Measurements from ENCODE around the gene AMIGO3. TPM values are rescaled to one million over a fixed set of nuclear protein-coding genes. Genes with fewer than 3 reads are reported as not detected.

Gene AMIGO3
- polyA plus RNA-seq, 4 donors = 0.81 to 1.1 (median 0.84) TPM; not detected in 1

DNA sequence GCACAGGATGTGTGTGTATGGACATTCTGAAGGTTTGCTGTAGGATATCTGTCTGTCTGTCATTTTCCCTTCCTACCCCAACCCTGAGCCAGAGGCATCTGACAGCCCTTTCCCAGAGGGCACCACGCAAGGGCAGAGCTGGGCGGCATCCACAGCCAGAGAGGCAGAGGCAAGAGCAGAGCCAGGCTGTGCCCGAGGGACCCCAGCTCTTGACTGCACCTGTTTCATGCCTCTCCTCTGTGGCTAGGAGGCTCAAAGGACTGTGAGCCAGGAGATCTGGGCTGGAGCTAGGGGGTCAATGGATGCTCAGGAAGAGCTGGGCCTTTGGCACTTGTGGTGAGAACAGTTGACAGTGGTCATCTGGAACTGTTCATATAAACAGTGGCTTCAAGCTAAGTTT is 50.1 kb downstream of the AMIGO3 start:
- Histone ChIP-seq H3K9me3 (ENCODE audit: control insufficient read depth in 2 of 2, insufficient read depth in 1 of 2, low read depth in 1 of 2, low read length in 1 of 2) (no peaks in the 10 kb centered on the region), H3K27ac (ENCODE audit: low read depth in 1 of 3, low read length in 2 of 3) (no peak overlapping the region), H3K4me1 (ENCODE audit: control insufficient read depth in 3 of 3, insufficient read depth in 2 of 3, low read depth in 1 of 3, low read length in 2 of 3) (peaks cover 3 to 19% (median 3%) of the 10 kb centered on the region in 3 donors), H3K27me3 (ENCODE audit: control insufficient read depth in 3 of 3, insufficient read depth in 3 of 3, low read length in 3 of 3) (no peaks in the 10 kb centered on the region), H3K36me3 (ENCODE audit: control insufficient read depth in 3 of 3, insufficient read depth in 2 of 3, low read depth in 1 of 3, low read length in 3 of 3) (peaks cover 0 to 2% (median 0%) of the 10 kb centered on the region in 3 donors), H3K4me3 (ENCODE audit: low read depth in 1 of 3, low read length in 3 of 3) (no peak overlapping the region)
- no peak for DNase-seq
- WGBS, 3 donors = 51 to 92% (median 82%) methylated on average over 2 to 3 of the region's 3 CpGs
- FAIRE-seq = no peak

- no peak for DNase-seq
- no peak for FAIRE-seq
- WGBS, 3 donors = 17 to 64% (median 31%) methylated on average over 5 of the region's 5 CpGs
- no peak overlapping the region for H3K4me3 ChIP-seq (ENCODE audit: low read depth in 1 of 3, low read length in 3 of 3)
- H3K27ac ChIP-seq (ENCODE audit: low read depth in 1 of 3, low read length in 2 of 3) = no peak overlapping the region
- H3K4me1 ChIP-seq (ENCODE audit: control insufficient read depth in 3 of 3, insufficient read depth in 2 of 3, low read depth in 1 of 3, low read length in 2 of 3) = peaks cover 3 to 19% (median 3%) of the 10 kb centered on the region in 3 donors
- no peaks in the 10 kb centered on the region for H3K27me3 ChIP-seq (ENCODE audit: control insufficient read depth in 3 of 3, insufficient read depth in 3 of 3, low read length in 3 of 3)
- H3K9me3 ChIP-seq (ENCODE audit: control insufficient read depth in 2 of 2, insufficient read depth in 1 of 2, low read depth in 1 of 2, low read length in 1 of 2) = no peaks in the 10 kb centered on the region
- peaks cover 0 to 2% (median 0%) of the 10 kb centered on the region in 3 donors for H3K36me3 ChIP-seq (ENCODE audit: control insufficient read depth in 3 of 3, insufficient read depth in 2 of 3, low read depth in 1 of 3, low read length in 3 of 3)
Measured at GRCh38 chr3:49668861-49669260, 50.6 kb downstream of the AMIGO3 start.

GRCh38 chr3:49668414-49668797 is 51.1 kb downstream of the AMIGO3 start:
- 12 to 34% (median 29%) methylated on average over 5 of the region's 5 CpGs for WGBS, 3 donors
- Histone ChIP-seq H3K36me3 (ENCODE audit: control insufficient read depth in 3 of 3, insufficient read depth in 2 of 3, low read depth in 1 of 3, low read length in 3 of 3) (peaks cover 0 to 2% (median 0%) of the 10 kb centered on the region in 3 donors), H3K4me1 (ENCODE audit: control insufficient read depth in 3 of 3, insufficient read depth in 2 of 3, low read depth in 1 of 3, low read length in 2 of 3) (peaks cover 3 to 19% (median 3%) of the 10 kb centered on the region in 3 donors), H3K27ac (ENCODE audit: low read depth in 1 of 3, low read length in 2 of 3) (no peak overlapping the region), H3K4me3 (ENCODE audit: low read depth in 1 of 3, low read length in 3 of 3) (no peak overlapping the region), H3K27me3 (ENCODE audit: control insufficient read depth in 3 of 3, insufficient read depth in 3 of 3, low read length in 3 of 3) (no peaks in the 10 kb centered on the region), H3K9me3 (ENCODE audit: control insufficient read depth in 2 of 2, insufficient read depth in 1 of 2, low read depth in 1 of 2, low read length in 1 of 2) (no peaks in the 10 kb centered on the region)
- FAIRE-seq = no peak
- DNase-seq = no peak

GRCh38 chr3:49667701-49668413 is 51.6 kb downstream of the AMIGO3 start:
- no peak overlapping the region for H3K27ac ChIP-seq (ENCODE audit: low read depth in 1 of 3, low read length in 2 of 3)
- H3K9me3 ChIP-seq (ENCODE audit: control insufficient read depth in 2 of 2, insufficient read depth in 1 of 2, low read depth in 1 of 2, low read length in 1 of 2) = no peaks in the 10 kb centered on the region
- peaks cover 0 to 14% (median 0%) of the 10 kb centered on the region in 3 donors for H3K4me1 ChIP-seq (ENCODE audit: control insufficient read depth in 3 of 3, insufficient read depth in 2 of 3, low read depth in 1 of 3, low read length in 2 of 3)
- DNase-seq = no peak
- FAIRE-seq = no peak
- H3K27me3 ChIP-seq (ENCODE audit: control insufficient read depth in 3 of 3, insufficient read depth in 3 of 3, low read length in 3 of 3) = no peaks in the 10 kb centered on the region
- 76 to 80% (median 76%) methylated on average over 25 of the region's 25 CpGs for WGBS, 3 donors
- peaks cover 0 to 2% (median 0%) of the 10 kb centered on the region in 3 donors for H3K36me3 ChIP-seq (ENCODE audit: control insufficient read depth in 3 of 3, insufficient read depth in 2 of 3, low read depth in 1 of 3, low read length in 3 of 3)
- H3K4me3 ChIP-seq (ENCODE audit: low read depth in 1 of 3, low read length in 3 of 3) = no peak overlapping the region

Other genes with a start within 250 kb of the AMIGO3 start
- gene DAG1, start 249.4 kb downstream of the AMIGO3 start, polyA plus RNA-seq = 10 to 100 TPM in 2 of 4 donors, 1 to 10 TPM in 2; 3.8 to 42.6 (median 23.8) TPM
- under 1 TPM in 3 of 4 donors, not detected in 1; under 0.01 to 0.69 (median 0.64) TPM for gene BSN, start 165.2 kb downstream of the AMIGO3 start, polyA plus RNA-seq
- 10 to 100 TPM; 66.2 to 87.8 (median 81.9) TPM for gene APEH, start 45.3 kb downstream of the AMIGO3 start, polyA plus RNA-seq
- gene MST1, start 30.2 kb downstream of the AMIGO3 start, polyA plus RNA-seq = 100 to 1,000 TPM; 157 to 488 (median 335) TPM
- gene RNF123, start 30.1 kb downstream of the AMIGO3 start, polyA plus RNA-seq = 10 to 100 TPM; 31.7 to 59.9 (median 38.0) TPM
- gene GMPPB, start 4.3 kb upstream of the AMIGO3 start, polyA plus RNA-seq = 10 to 100 TPM; 18.1 to 47.1 (median 21.2) TPM
- gene IP6K1, start 66.9 kb upstream of the AMIGO3 start, polyA plus RNA-seq = 10 to 100 TPM; 14.8 to 27.1 (median 18.2) TPM
- under 1 TPM in 1 of 4 donors, not detected in 3; 0.15 TPM for gene CDHR4, start 80.2 kb upstream of the AMIGO3 start, polyA plus RNA-seq
- 1 to 10 TPM in 3 of 4 donors, under 1 TPM in 1; 0.67 to 2.9 (median 2.4) TPM for gene INKA1, start 83.6 kb upstream of the AMIGO3 start, polyA plus RNA-seq
- 100 to 1,000 TPM in 1 of 4 donors, 10 to 100 TPM in 3; 27.7 to 160 (median 69.3) TPM for gene UBA7, start 94.3 kb upstream of the AMIGO3 start, polyA plus RNA-seq
- 1 to 10 TPM; 1.4 to 8.1 (median 5.5) TPM for gene TRAIP, start 136.9 kb upstream of the AMIGO3 start, polyA plus RNA-seq
- 10 to 100 TPM in 1 of 4 donors, under 1 TPM in 2, not detected in 1; 0.15 to 32.1 (median 0.81) TPM for gene CAMKV, start 150.2 kb upstream of the AMIGO3 start, polyA plus RNA-seq
- gene MST1R, start 184.2 kb upstream of the AMIGO3 start, polyA plus RNA-seq = 100 to 1,000 TPM in 2 of 4 donors, 10 to 100 TPM in 2; 46.8 to 145 (median 84.5) TPM
- 10 to 100 TPM; 15.9 to 48.1 (median 29.9) TPM for gene MON1A, start 210.1 kb upstream of the AMIGO3 start, polyA plus RNA-seq
- gene RBM6, start 220.5 kb upstream of the AMIGO3 start, polyA plus RNA-seq = 100 to 1,000 TPM in 3 of 4 donors, 10 to 100 TPM in 1; 61.0 to 409 (median 167) TPM